ENCODE measurements around the gene TAC3.

- TF ChIP-seq, protein P1, sequence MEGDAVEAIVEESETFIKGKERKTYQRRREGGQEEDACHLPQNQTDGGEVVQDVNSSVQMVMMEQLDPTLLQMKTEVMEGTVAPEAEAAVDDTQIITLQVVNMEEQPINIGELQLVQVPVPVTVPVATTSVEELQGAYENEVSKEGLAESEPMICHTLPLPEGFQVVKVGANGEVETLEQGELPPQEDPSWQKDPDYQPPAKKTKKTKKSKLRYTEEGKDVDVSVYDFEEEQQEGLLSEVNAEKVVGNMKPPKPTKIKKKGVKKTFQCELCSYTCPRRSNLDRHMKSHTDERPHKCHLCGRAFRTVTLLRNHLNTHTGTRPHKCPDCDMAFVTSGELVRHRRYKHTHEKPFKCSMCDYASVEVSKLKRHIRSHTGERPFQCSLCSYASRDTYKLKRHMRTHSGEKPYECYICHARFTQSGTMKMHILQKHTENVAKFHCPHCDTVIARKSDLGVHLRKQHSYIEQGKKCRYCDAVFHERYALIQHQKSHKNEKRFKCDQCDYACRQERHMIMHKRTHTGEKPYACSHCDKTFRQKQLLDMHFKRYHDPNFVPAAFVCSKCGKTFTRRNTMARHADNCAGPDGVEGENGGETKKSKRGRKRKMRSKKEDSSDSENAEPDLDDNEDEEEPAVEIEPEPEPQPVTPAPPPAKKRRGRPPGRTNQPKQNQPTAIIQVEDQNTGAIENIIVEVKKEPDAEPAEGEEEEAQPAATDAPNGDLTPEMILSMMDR (IDR thresholded peaks at IDR 0.05; ENCODE audit: low read depth, low read length): no peak
- TF ChIP-seq POLR2A (IDR thresholded peaks at IDR 0.05; ENCODE audit: extremely low read depth, insufficient read length): no peak
- TF ChIP-seq MYC (IDR thresholded peaks at IDR 0.05; ENCODE audit: low read depth, low read length): no peak
- TF ChIP-seq, protein P2, sequence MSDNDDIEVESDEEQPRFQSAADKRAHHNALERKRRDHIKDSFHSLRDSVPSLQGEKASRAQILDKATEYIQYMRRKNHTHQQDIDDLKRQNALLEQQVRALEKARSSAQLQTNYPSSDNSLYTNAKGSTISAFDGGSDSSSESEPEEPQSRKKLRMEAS (IDR thresholded peaks at IDR 0.05; ENCODE audit: low read depth, low read length): no peak
Observed at GRCh38 chr12:56995201-56995929, 21.0 kb downstream of the TAC3 start.

Data from NB4 (cell line).